Ovary (tissue), 3 donors: ENCODE measurements around the gene UMAD1.

Experiments used
- POLR2A ChIP-seq: fragments of 450-650 bp; IDR thresholded peaks from one replicate; pipeline ENCODE4 v1.6.1; 2017; ENCODE audit warnings: antibody characterized with exemption, mild to moderate bottlenecking, moderate library complexity
- TF ChIP-seq, protein P1 (sequence below), 3 donors: fragments of 450-650 bp in 2 of 3; fragments of 200-600 bp in 1 of 3; IDR thresholded peaks; one replicate each; pipeline versions ENCODE4 v1.5.1 to v1.8.0; 2016 to 2022; ENCODE audit warnings: antibody characterized with exemption in 3 of 3, mild to moderate bottlenecking in 1 of 3
- donor health status: DM: no; HTN: no; CAD: no.

DNA sequence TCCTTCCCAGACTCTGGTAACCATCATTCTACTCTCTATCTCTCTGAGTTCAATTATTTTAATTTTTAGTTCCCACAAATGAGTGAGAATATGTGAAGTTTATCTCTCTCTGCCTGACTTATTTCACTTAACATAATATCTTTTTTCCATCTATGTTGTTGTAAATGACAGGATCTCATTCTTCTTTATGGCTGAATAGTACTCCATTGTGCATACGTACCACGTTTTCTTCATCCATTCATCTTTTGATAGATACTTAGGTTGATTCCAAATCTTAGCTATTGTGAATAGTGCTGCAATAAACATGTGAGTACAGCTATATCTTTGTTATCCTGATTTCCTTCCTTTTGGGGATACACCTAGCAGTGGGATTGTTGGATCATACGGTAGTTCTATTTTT is 54.0 kb downstream of the UMAD1 start:
- TF ChIP-seq, protein P1, sequence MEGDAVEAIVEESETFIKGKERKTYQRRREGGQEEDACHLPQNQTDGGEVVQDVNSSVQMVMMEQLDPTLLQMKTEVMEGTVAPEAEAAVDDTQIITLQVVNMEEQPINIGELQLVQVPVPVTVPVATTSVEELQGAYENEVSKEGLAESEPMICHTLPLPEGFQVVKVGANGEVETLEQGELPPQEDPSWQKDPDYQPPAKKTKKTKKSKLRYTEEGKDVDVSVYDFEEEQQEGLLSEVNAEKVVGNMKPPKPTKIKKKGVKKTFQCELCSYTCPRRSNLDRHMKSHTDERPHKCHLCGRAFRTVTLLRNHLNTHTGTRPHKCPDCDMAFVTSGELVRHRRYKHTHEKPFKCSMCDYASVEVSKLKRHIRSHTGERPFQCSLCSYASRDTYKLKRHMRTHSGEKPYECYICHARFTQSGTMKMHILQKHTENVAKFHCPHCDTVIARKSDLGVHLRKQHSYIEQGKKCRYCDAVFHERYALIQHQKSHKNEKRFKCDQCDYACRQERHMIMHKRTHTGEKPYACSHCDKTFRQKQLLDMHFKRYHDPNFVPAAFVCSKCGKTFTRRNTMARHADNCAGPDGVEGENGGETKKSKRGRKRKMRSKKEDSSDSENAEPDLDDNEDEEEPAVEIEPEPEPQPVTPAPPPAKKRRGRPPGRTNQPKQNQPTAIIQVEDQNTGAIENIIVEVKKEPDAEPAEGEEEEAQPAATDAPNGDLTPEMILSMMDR (IDR thresholded peaks at IDR 0.05): no peak
- TF ChIP-seq POLR2A: no peak
